Measurements from ENCODE around the gene TMEM178B.
"Not testable (repeated sequence)": the region's sequence is repeated elsewhere in the genome, so short reads cannot be mapped to it uniquely, and the experiment has no call there.

The TMEM178B gene

DNA sequence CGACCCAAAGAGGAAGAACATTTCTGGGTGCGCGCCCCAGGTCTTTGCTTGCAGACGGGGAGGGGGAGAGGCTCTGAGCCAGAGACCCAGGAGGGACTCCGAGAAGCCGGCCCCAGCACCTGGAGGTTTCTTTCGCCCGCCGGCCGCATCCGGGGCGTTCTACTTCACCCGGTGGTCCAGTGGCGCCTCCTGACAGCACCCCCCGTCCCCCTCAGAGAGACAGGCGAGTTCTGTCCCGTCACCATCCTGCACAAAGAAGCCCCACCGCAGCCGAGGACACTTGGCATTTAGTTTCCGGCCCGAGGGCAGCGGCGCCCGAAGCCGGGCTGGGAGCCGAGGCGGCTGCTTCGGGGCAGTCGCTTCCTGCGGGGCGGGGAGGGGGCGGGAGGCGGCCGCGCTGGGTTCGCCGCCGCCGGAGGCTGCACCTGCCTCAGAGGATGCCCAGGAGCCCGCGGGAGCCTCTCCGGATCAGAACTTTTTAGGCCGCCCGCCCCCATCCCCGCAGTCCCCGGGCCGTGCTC lies at the start of gene TMEM178B:
TMEM178B (plus strand) TSS at position 424 of the 521 bp plus-strand sequence.
- no peak for DNase-seq (ENCODE audit: low read depth in 2 of 2)

DNA sequence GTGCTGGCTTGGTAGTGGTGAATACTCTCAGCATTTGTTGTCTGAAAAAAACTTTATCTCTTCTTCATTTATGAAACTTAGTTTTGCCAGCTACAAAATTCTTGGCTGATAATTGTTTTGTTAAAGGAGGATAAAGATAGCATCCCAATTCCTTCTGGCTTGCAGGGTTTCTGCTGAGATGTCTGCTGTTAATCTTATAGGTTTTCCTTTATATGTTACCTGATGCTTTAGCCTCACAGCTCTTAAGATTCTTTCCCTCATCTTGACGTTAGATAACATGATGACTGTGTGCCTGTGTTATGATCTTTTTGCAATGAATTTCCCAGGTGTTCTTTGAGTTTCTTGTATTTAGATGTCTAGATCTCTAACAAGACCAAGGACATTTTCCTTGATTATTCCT lies 49.2 kb upstream of the TMEM178B start:
- DNase-seq (ENCODE audit: low read depth in 2 of 2): no peak

DNA sequence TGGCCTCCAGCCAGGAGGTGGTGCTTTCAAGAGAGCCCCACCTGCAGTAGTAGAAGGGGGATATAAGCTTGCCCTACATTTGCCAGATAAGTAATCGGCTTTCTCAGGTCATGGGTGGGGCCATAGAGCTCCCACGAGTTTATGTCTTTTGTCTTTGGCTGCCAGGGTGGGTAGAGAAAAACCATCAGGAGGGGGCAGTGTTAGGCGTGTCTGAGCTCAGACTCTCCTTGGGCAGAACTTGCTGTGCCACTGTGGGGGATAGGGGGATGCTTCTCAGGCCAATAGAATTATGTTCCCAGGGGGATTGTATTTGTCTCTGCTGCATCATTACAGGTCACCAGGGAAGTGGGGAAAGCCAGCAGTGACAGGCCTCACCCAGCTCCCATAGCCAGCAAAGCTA lies 46.8 kb upstream of the TMEM178B start:
- DNase-seq (ENCODE audit: low read depth in 2 of 2): no peak

DNA sequence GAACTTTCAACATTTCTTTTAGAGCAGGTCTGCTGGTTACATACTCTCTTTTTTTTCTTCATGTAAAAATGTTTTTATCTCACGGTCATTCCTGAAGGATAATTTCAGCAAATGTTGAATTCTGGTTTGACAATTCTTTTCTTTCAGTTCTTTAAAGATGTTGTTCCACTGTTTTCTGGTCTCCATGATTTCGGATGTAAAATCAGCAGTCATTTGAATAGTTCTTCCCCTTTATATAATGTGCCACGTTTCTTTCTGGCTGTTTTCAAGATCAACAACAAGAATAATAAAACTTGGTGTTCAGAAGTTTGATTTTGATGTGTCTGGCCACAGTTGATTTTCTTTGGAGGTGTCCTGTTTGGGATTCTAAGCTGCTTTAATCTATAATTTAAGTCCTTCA lies 45.1 kb upstream of the TMEM178B start:
- no peak for DNase-seq (ENCODE audit: low read depth in 2 of 2)

DNA sequence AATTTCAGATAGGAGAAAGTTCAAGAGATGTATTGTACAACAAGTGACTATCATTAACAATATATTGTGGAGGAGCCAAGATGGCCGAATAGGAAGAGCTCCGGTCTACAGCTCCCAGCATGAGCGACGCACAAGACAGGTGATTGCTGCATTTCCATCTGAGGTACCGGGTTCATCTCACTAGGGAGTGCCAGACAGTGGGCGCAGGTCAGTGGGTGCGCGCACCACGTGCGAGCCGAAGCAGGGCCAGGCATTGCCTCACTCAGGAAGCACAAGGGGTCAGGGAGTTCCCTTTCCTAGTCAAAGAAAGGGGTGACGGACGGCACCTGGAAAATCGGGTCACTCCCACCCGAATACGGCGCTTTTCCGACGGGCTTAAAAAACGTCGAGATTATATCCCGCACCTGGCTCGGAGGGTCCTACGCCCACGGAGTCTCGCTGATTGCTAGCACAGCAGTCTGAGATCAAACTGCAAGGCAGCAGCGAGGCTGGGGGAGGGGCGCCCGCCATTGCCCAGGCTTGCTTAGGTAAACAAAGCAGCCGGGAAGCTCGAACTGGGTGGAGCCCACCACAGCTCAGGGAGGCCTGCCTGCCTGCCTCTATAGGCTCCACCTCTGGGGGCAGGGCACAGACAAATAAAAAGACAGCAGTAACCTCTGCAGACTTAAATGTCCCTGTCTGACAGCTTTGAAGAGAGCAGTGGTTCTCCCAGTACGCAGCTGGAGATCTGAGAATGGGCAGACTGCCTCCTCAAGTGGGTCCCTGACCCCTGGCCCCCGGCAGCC lies 41.1 kb upstream of the TMEM178B start:
- DNase-seq (ENCODE audit: low read depth in 2 of 2): not testable (repeated sequence)

DNA sequence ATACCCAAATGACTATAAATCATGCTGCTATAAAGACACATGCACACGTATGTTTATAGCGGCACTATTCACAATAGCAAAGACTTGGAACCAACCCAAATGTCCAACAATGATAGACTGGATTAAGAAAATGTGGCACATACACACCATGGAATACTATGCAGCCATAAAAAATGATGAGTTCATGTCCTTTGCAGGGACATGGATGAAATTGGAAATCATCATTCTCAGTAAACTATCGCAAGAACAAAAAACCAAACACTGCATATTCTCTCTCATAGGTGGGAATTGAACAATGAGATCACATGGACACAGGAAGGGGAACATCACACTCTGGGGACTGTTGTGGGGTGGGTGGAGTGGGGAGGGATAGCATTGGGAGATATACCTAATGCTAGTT lies 35.8 kb upstream of the TMEM178B start:
- DNase-seq (ENCODE audit: low read depth in 2 of 2): not testable (repeated sequence)

DNA sequence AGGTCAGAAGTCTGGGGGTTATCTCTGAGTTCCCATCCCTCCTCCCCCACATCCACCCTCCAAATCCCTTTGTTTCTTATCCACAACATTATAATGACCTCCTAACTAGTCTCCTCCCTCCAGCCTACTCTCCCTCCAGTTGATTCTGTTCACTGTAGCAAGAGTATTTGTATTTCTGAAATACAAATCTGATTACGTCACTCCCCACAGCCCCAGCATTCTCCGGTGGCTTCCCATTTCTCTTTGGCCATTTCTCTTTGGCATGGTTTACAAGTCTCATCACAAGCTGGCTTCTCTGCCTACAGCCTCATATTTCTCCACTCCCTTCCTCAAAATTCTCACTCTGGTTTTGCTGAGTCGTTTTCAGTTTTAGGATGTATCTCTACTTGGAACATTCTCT lies 34.5 kb upstream of the TMEM178B start:
- no peak for DNase-seq (ENCODE audit: low read depth in 2 of 2)

DNA sequence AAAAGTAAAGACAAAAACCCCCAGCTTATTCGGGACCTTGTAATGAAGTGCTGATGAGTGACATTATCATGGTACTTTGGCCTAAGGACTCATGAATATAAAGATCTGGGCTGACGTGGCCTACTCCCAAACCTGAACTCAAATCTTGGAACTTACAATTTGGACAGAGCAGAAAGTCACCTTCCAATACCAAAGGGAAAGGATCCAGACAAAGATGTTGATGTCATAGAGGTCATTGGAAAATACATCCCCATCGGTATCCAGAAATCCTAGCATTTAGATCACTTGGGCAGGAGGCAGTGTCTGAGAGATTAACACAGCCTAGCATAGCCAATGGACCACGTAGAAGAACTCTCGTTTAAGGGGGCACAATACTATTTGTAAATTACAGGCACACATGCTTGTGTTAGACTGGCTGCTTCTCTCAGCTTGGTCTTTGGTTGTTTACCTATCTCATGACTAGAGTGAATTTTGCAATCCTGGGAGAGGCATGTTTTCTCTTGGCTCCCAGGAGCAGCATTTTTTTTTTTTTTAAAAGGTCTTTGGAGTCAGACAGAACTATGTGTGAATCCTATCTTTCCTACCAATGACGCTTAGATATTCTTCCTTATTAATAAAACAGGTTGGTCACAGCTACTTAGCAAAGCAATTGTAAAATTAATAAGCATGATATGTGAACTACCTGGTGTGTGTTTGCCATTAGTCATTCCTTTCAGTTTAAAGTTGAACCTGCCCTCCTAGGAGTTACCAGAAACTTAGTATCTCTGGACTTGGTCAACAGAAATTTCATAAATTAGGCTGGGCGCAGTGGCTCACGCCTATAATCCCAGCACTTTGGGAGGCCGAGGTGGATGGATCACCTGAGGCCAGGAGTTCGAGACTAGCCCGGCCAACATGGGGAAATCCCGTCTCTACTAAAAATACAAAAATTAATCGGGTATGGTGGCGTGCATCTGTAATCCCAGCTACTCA lies 31.4 kb upstream of the TMEM178B start:
- DNase-seq (ENCODE audit: low read depth in 2 of 2): no peak

DNA sequence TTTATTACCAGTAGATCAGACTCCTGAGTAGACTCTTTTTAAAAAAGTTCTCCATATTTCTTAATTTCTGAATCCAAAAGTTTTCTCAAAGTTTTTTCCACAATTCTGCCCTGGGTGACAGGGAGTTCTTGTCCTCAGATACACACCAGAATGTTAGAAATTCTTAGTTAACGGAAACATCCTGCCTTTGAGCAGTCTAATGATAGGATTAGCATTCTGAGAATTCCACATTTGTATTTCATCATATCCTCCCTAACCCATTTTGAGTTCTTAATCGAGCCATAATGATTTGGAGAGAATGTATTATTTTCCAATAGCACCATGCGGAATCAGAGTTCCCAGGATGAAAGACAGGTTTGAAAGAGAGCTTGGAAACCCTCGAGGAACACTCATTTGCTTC lies 30.2 kb upstream of the TMEM178B start:
- DNase-seq (ENCODE audit: low read depth in 2 of 2): no peak

DNA sequence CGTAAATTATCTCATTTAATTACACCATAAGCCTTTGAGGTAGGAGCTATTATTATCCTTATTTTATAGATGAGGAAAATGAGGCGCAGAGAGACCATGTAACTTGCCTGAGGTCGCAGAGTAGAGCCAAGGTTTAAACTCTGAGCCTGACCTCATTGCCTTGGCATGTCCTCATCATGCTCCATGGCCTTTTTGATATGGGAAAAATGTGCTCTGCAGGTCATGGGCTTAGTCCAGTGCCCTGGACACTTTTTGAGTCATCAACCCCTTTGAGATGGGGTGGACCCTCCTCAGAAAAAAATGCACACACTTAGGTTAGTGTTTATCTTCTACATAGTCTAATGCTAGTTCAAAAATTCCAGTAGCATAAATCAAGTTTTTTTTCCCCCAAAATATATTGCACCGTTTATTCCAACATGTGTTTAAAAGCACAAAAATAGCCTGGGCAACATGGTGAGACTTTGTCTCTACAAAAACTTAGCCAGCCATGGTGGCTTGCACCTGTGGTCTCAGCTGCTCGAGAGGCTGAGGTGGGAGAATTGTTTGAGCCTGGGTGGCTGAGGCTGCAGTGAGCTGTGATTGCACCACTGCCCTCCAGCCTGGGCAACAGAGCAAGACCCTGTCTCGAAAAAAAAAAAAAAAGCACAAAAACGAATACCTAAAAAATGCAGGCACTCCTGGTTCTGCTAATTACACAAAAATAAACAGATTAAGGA lies 28.6 kb upstream of the TMEM178B start:
- no peak for DNase-seq (ENCODE audit: low read depth in 2 of 2)

DNA sequence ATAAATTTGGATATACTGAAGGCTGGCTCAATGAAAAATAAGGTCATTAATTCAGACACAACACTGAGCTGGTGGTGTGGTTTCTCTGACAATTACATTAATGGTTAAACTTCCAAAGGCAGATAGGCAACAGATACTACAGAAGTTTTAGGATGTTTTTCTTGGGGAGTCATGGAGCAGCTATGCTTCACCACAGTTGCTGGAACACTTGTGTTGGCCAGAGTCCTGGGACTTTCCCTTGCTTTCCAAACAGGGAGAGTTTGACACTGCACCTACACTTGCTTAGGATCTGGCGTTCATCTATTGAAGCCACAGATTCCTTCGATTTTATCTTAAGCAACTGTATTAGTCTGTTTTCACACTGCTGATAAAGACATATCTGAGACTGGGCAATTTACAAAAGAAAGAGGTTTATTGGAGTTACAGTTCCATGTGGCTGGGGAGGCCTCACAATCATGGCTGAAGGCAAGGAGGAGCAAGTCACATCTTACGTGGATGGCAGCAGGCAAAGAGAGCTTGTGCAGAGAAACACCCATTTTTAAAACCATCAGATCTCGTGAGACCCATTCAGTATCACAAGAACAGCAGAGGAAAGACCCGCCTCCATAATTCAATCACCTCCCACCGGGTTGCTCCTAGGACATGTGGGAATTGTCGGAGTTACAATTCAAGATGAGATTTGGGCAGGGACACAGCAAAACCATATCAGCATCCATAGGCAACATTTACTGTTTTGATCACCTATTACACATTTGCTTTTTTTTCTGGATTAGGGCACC lies 27.8 kb upstream of the TMEM178B start:
- no peak for DNase-seq (ENCODE audit: low read depth in 2 of 2)

DNA sequence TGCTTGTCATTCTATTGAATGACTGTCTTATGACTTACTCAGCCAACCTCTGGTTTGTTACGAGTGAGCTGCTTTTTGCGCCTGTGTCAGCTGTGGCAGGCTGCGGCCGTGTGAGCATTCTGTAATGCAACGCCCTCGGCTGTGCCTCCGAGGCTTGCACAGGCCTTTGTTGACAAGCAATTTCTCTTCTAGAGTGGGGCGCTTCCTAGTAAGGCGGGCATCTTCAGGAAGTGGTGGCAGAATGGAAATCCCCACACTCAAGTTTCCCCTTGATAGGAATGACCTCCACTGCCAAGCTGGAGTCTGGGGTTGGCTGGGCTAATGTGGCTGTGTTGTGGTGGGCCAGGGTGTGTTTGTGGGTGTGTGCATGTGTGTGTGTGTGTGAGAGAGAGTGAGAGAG lies 20.2 kb upstream of the TMEM178B start:
- peak; percentile 12 to 27 for DNase-seq (ENCODE audit: low read depth in 2 of 2)

DNA sequence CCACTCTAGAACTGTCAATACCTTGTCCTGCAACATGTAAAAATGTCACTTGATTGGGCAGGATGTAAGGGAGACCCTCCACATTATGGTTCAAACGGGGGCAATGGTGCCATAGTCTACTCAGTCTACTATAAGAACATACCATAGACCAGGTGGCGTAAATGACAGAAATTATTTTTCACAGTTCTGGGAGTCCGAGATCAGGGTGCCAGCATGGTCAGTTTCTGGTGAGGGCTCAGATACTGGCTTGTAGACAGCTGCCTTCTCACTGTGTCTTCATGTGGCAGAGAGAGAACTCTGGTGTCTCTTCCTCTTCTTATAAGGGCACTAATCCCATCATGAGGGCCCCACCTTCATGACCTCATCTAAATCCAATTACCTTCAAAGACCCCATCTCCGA lies 18.7 kb upstream of the TMEM178B start:
- DNase-seq (ENCODE audit: low read depth in 2 of 2): no peak

DNA sequence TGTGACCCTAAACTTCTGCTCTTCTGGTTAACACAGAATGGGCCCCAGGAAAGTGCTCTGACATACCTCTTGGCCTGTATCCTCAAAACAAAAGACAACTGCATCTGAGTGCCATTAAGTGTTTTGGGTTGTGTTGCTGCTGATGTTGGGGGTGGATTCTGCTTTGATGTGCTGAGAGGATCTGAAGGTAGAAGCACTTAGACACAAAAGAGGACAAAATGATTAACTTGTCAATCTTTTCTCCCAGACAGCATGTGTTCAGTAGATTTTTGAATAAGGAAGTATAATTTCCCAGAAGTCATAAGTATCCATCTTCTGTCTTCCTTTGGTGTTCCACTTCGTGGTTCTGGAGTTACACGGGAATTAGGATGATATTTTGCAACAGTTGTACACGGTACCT lies 16.1 kb upstream of the TMEM178B start:
- no peak for DNase-seq (ENCODE audit: low read depth in 2 of 2)

DNA sequence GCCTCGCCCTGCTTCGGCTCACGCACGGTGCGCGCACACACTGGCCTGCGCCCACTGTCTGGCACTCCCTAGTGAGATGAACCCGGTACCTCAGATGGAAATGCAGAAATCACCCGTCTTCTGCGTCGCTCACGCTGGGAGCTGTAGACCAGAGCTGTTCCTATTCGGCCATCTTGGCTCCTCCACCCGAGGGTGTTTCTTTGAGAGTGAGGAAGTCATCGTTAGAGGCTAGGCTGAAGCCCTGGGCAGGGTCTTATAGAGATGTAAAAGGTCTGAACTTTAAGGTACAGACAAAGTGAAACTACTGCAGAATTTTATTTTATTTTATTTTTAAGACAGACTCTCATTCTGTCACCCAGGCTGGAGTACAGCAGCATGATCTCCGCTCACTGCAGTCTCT lies 6.0 kb upstream of the TMEM178B start:
- not testable (repeated sequence) for DNase-seq (ENCODE audit: low read depth in 2 of 2)

DNA sequence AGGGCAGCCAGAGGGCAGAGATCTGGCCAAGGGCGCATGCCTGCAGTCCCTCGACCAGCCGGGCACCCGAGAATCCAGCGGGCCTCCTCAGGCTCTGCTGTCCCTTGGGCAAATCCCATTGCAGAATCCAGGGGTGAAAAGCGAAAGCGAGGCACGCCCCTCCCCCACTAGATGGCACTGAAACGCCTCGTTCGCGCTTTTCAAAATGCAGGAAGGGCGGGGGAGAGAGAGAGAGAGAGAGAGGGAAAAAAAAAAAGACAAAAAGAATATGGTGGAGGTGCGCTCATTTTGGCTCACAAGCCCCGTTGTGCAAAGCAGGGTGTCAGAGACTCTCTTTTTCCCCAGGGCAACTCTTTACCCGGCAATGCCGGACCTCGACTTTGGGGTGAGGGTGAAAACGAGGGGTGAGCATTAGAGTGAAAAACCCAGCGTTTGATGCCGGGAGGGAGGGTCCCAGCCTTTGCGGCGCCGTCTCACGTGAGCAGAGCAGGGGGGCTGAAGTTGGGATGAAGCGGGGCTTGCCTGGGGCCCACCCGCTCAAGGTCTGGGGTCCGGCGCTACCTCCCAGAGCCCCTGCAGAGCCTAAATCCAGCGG lies 2.5 kb upstream of the TMEM178B start:
- no peak for DNase-seq (ENCODE audit: low read depth in 2 of 2)

DNA sequence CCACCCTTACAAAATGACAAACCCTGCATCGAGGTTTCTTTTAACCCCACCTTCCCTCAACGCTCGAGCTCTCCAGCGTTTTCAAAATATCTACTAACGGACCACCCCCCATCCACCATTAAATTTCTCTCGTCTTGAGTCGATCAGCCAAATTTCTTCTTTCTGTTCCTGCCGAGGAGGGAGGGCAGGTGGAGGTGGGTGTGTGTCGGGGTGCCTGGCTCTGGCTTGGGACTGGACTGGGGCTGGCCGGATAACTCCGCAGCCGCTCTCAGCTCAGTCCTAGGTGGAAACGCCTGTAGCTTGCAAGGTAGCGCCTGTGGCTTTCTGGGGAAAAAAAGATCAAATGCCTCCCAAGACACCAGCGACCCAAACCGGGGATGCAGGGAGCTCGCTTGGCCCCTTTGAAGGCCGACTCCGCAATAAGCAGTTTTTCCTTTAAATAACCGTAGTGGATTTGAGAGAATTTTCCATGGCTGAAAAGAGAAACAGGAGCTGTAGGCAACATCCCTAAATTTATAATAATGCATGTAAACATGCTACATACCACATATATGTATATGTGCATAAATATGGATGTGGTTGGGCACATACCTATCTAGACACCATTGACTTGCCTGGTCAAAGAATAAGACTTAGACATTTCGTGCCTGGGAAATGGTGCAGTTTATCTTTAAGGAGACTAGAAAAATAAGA lies 1.9 kb upstream of the TMEM178B start:
- DNase-seq (ENCODE audit: low read depth in 2 of 2): no peak

DNA sequence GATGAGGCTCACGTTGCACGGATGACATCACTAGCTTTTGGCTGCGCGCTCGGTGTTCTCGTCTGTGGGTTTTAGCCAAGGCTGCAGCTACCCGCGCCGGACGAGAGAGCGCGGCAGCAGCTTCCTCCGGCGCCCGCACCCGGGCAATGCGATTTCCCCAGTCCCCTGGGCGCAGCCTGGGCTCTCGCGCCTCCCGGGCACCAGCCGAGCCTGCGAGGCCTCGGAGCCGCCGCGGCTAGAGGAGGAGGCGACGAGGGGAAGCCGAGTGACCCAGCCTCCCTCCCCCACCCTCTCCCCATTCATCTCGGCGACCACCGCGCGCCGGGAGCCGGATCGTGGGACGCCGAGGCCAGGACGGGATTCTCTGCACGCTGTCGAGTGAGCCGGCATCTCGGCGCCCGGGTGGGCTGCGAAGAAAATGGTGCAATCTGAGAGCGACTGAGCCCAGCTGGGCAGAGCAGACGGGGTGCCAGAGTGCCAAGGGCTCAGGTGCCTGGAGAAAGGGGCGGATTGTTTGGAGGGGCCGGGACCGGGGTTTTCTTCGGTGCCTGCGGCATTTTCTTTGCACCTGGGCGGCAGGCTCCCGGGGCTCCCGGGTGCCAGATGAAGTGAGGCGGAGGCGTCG lies 1.2 kb upstream of the TMEM178B start:
- DNase-seq (ENCODE audit: low read depth in 2 of 2): no peak

DNA sequence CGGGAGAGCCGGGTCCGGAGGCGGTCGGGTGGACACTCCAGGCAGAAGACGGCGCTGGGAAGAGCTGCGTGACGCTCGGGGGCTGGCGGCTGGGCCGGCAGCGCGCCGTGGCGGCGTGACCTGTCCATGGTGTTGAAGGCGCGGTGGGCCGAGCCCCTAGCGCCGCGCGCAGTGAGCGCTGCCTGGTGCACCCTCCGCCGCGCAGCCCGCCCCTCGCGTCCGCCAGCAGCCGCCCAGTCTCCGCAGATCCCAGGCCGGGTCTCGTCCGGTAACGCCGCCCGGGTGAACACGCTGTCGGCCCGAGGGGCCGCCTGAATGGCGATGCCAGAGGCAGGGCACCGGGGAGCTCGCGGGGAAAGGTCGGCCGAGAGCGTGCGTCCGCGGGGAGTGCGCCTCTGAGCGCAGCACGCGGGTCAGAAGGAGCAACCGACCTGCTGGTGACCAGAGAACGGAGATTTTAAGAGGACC lies 657 bp upstream of the TMEM178B start:
- DNase-seq (ENCODE audit: low read depth in 2 of 2): no peak

All from stimulated activated CD8-positive, alpha-beta memory T cell treated with anti-CD3 and anti-CD28 coated beads, Interleukin-2, amount 100 ng/mL, for 1 hour (primary cell).